ENCODE results near the gene DOK7.
"Not testable (repeated sequence)": the region's sequence is repeated elsewhere in the genome, so short reads cannot be mapped to it uniquely, and the experiment has no call there.

DNA sequence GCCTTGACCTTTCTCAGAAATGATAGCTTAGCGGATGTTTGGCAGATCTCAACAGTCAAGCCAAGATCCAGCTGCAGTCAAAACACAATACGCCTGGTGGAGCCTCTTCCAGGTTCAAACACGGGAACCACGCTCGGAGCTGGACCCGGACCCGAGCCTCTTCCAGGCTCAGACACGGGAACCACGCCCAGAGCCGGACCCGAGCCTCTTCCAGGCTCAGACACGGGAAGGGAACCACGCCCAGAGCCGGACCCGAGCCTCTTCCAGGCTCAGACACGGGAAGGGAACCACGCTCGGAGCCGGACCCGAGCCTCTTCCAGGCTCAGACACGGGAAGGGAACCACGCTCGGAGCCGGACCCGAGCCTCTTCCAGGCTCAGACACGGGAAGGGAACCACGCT is 48.5 kb downstream of the DOK7 start:
- TF ChIP-seq, protein P1, sequence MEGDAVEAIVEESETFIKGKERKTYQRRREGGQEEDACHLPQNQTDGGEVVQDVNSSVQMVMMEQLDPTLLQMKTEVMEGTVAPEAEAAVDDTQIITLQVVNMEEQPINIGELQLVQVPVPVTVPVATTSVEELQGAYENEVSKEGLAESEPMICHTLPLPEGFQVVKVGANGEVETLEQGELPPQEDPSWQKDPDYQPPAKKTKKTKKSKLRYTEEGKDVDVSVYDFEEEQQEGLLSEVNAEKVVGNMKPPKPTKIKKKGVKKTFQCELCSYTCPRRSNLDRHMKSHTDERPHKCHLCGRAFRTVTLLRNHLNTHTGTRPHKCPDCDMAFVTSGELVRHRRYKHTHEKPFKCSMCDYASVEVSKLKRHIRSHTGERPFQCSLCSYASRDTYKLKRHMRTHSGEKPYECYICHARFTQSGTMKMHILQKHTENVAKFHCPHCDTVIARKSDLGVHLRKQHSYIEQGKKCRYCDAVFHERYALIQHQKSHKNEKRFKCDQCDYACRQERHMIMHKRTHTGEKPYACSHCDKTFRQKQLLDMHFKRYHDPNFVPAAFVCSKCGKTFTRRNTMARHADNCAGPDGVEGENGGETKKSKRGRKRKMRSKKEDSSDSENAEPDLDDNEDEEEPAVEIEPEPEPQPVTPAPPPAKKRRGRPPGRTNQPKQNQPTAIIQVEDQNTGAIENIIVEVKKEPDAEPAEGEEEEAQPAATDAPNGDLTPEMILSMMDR (conservative IDR thresholded peaks at IDR 0.05; ENCODE audit: low read depth, low read length): not testable (repeated sequence)
- TF ChIP-seq EZH2 (IDR thresholded peaks at IDR 0.05; ENCODE audit: borderline replicate concordance, low read depth, low read length, poor library complexity, severe bottlenecking): not testable (repeated sequence)

Measured in A673 (cell line).